ENCODE measurements around the gene DYRK4. TPM values are rescaled to one million over a fixed set of nuclear protein-coding genes. Genes with fewer than 3 reads are reported as not detected.
A peak's percentile ranks its signal among the peaks of the same experiment; 100 is the strongest.

The DYRK4 gene
- total and polyA plus RNA-seq, 5 donors from 2014 or later, result 11.4 to 43.1 (median 36.9) TPM

GRCh38 chr12:4604684-4605193 is 42.7 kb downstream of the DYRK4 start:
- H3K27me3 Mint-ChIP-seq, result peaks cover 8% of the 10 kb centered on the region
- ATAC-seq (ENCODE audit: low read depth in 2 of 2), result peak; percentile 96 to 98
- no peaks in the 10 kb centered on the region for H3K9me3 Mint-ChIP-seq
- peaks cover 7% of the 10 kb centered on the region for H3K4me1 ChIP-seq (ENCODE audit: control insufficient read depth, insufficient read depth, low read length, poor library complexity, severe bottlenecking)
- peak; percentile 63 to 90 (median 78) for DNase-seq
- H3K4me3 ChIP-seq (ENCODE audit: low read depth, low read length), result peak overlapping the region; percentile 95
- H3K36me3 ChIP-seq (ENCODE audit: control insufficient read depth, insufficient read depth, low read length), result no peaks in the 10 kb centered on the region
- H3K27ac ChIP-seq (ENCODE audit: insufficient read depth, low read length, poor library complexity, severe bottlenecking), result peak overlapping the region; percentile 39
- H3K27ac Mint-ChIP-seq, result peak overlapping the region; percentile 86 to 97 (median 91)
- H3K36me3 Mint-ChIP-seq, result peaks cover 4% of the 10 kb centered on the region
- no peaks in the 10 kb centered on the region for H3K9me3 ChIP-seq (ENCODE audit: control insufficient read depth in 2 of 2, low read length in 2 of 2)
- peak overlapping the region; percentile 92 to 98 (median 95) for H3K4me3 Mint-ChIP-seq
- H3K4me1 Mint-ChIP-seq, result peaks cover 19 to 38% (median 24%) of the 10 kb centered on the region in 4 donors
- no peaks in the 10 kb centered on the region for H3K27me3 ChIP-seq (ENCODE audit: control insufficient read depth, insufficient read depth, low read length)

GRCh38 chr12:4607056-4607455 is 45.0 kb downstream of the DYRK4 start:
- Mint-ChIP-seq H3K27me3 (peaks cover 4% of the 10 kb centered on the region), H3K9me3 (no peaks in the 10 kb centered on the region), H3K27ac (peak overlapping the region in 1 of 3 donors; percentile 15), H3K4me3 (peak overlapping the region in 3 of 4 donors; percentile 32 to 94 (median 56)), H3K4me1 (peaks cover 19 to 41% (median 24%) of the 10 kb centered on the region in 4 donors), H3K36me3 (peaks cover 4% of the 10 kb centered on the region)
- no peak overlapping the region for H3K27ac ChIP-seq (ENCODE audit: insufficient read depth, low read length, poor library complexity, severe bottlenecking)
- peaks cover 7% of the 10 kb centered on the region for H3K4me1 ChIP-seq (ENCODE audit: control insufficient read depth, insufficient read depth, low read length, poor library complexity, severe bottlenecking)
- H3K36me3 ChIP-seq (ENCODE audit: control insufficient read depth, insufficient read depth, low read length), result peaks cover 13% of the 10 kb centered on the region
- H3K9me3 ChIP-seq (ENCODE audit: control insufficient read depth in 2 of 2, low read length in 2 of 2), result no peaks in the 10 kb centered on the region
- no peaks in the 10 kb centered on the region for H3K27me3 ChIP-seq (ENCODE audit: control insufficient read depth, insufficient read depth, low read length)
- no peak overlapping the region for H3K4me3 ChIP-seq (ENCODE audit: low read depth, low read length)
- DNase-seq, result no peak
- no peak for ATAC-seq (ENCODE audit: low read depth in 2 of 2)

GRCh38 chr12:4609071-4609470 is 47.1 kb downstream of the DYRK4 start:
- Mint-ChIP-seq H3K4me1 (peaks cover 19 to 41% (median 24%) of the 10 kb centered on the region in 4 donors), H3K36me3 (peaks cover 19% of the 10 kb centered on the region), H3K4me3 (peak overlapping the region in 1 of 4 donors; percentile 31), H3K27ac (peak overlapping the region in 1 of 3 donors; percentile 34), H3K27me3 (no peaks in the 10 kb centered on the region), H3K9me3 (no peaks in the 10 kb centered on the region)
- no peaks in the 10 kb centered on the region for H3K27me3 ChIP-seq (ENCODE audit: control insufficient read depth, insufficient read depth, low read length)
- H3K36me3 ChIP-seq (ENCODE audit: control insufficient read depth, insufficient read depth, low read length), result peaks cover 30% of the 10 kb centered on the region
- H3K27ac ChIP-seq (ENCODE audit: insufficient read depth, low read length, poor library complexity, severe bottlenecking), result no peak overlapping the region
- ATAC-seq (ENCODE audit: low read depth in 2 of 2), result no peak
- no peak for DNase-seq
- no peaks in the 10 kb centered on the region for H3K9me3 ChIP-seq (ENCODE audit: control insufficient read depth in 2 of 2, low read length in 2 of 2)
- no peak overlapping the region for H3K4me3 ChIP-seq (ENCODE audit: low read depth, low read length)
- peaks cover 7% of the 10 kb centered on the region for H3K4me1 ChIP-seq (ENCODE audit: control insufficient read depth, insufficient read depth, low read length, poor library complexity, severe bottlenecking)

- no peaks in the 10 kb centered on the region for H3K27me3 Mint-ChIP-seq
Observed at GRCh38 chr12:4610481-4610880, 48.5 kb downstream of the DYRK4 start.

GRCh38 chr12:4615667-4616066 is 53.7 kb downstream of the DYRK4 start:
- ATAC-seq (ENCODE audit: low read depth in 2 of 2) (no peak), DNase-seq (no peak)
- Histone ChIP-seq H3K4me3 (ENCODE audit: low read depth, low read length) (no peak overlapping the region), H3K27me3 (ENCODE audit: control insufficient read depth, insufficient read depth, low read length) (no peaks in the 10 kb centered on the region), H3K4me1 (ENCODE audit: control insufficient read depth, insufficient read depth, low read length, poor library complexity, severe bottlenecking) (no peaks in the 10 kb centered on the region), H3K9me3 (ENCODE audit: control insufficient read depth in 2 of 2, low read length in 2 of 2) (no peaks in the 10 kb centered on the region), H3K36me3 (ENCODE audit: control insufficient read depth, insufficient read depth, low read length) (peaks cover 39% of the 10 kb centered on the region), H3K27ac (ENCODE audit: insufficient read depth, low read length, poor library complexity, severe bottlenecking) (no peak overlapping the region)
- no peaks in the 10 kb centered on the region for H3K9me3 Mint-ChIP-seq
- no peak overlapping the region for H3K4me3 Mint-ChIP-seq
- peaks cover 0 to 4% (median 1%) of the 10 kb centered on the region in 4 donors for H3K4me1 Mint-ChIP-seq
- H3K36me3 Mint-ChIP-seq, result peaks cover 29% of the 10 kb centered on the region
- H3K27ac Mint-ChIP-seq, result no peak overlapping the region
- no peaks in the 10 kb centered on the region for H3K27me3 Mint-ChIP-seq

More at GRCh38 chr12:4610481-4610880, 48.5 kb downstream of the DYRK4 start:
- DNase-seq, result no peak
- H3K36me3 ChIP-seq (ENCODE audit: control insufficient read depth, insufficient read depth, low read length), result peaks cover 41% of the 10 kb centered on the region
- Mint-ChIP-seq H3K4me3 (no peak overlapping the region), H3K36me3 (peaks cover 33% of the 10 kb centered on the region), H3K27ac (peak overlapping the region in 1 of 3 donors; percentile 29), H3K4me1 (peaks cover 14 to 29% (median 19%) of the 10 kb centered on the region in 4 donors), H3K9me3 (no peaks in the 10 kb centered on the region)
- H3K9me3 ChIP-seq (ENCODE audit: control insufficient read depth in 2 of 2, low read length in 2 of 2), result no peaks in the 10 kb centered on the region
- no peak overlapping the region for H3K4me3 ChIP-seq (ENCODE audit: low read depth, low read length)
- H3K27me3 ChIP-seq (ENCODE audit: control insufficient read depth, insufficient read depth, low read length), result no peaks in the 10 kb centered on the region
- no peak for ATAC-seq (ENCODE audit: low read depth in 2 of 2)
- peaks cover 4% of the 10 kb centered on the region for H3K4me1 ChIP-seq (ENCODE audit: control insufficient read depth, insufficient read depth, low read length, poor library complexity, severe bottlenecking)
- H3K27ac ChIP-seq (ENCODE audit: insufficient read depth, low read length, poor library complexity, severe bottlenecking), result no peak overlapping the region

GRCh38 chr12:4621511-4621910 is 59.5 kb downstream of the DYRK4 start:
- H3K9me3 Mint-ChIP-seq, result peaks cover 0 to 3% (median 0%) of the 10 kb centered on the region in 7 donors
- H3K27me3 ChIP-seq (ENCODE audit: control insufficient read depth, insufficient read depth, low read length), result peaks cover 2% of the 10 kb centered on the region
- no peak for ATAC-seq (ENCODE audit: low read depth in 2 of 2)
- H3K27ac ChIP-seq (ENCODE audit: insufficient read depth, low read length, poor library complexity, severe bottlenecking), result no peak overlapping the region
- H3K4me3 Mint-ChIP-seq, result no peak overlapping the region
- no peak overlapping the region for H3K27ac Mint-ChIP-seq
- no peaks in the 10 kb centered on the region for H3K36me3 Mint-ChIP-seq
- H3K4me3 ChIP-seq (ENCODE audit: low read depth, low read length), result no peak overlapping the region
- H3K27me3 Mint-ChIP-seq, result peaks cover 6% of the 10 kb centered on the region
- no peaks in the 10 kb centered on the region for H3K9me3 ChIP-seq (ENCODE audit: control insufficient read depth in 2 of 2, low read length in 2 of 2)
- H3K4me1 Mint-ChIP-seq, result no peaks in the 10 kb centered on the region
- H3K4me1 ChIP-seq (ENCODE audit: control insufficient read depth, insufficient read depth, low read length, poor library complexity, severe bottlenecking), result no peaks in the 10 kb centered on the region
- H3K36me3 ChIP-seq (ENCODE audit: control insufficient read depth, insufficient read depth, low read length), result no peaks in the 10 kb centered on the region
- DNase-seq, result no peak

DNA sequence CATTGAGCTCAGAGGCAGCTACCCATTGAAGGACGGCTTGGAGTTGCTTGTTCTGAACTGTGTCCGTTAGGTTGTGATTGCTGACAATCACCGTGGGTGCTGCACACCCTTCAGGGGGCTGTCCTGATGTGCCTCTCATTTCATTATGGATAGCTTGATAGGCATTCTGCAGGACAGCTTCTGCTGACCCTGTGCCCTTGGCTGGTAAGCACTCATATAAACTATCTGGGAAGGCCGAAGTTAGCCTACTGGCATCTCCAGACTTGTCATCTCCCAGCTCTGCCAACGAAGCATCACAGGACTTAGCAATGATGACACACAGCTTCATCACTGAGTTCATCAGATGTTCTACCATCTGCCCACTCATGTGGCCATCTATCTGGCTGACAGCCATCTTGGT is 64.5 kb downstream of the DYRK4 start:
- H3K9me3 Mint-ChIP-seq, result peaks cover 0 to 3% (median 0%) of the 10 kb centered on the region in 7 donors
- Histone ChIP-seq H3K4me3 (ENCODE audit: low read depth, low read length) (no peak overlapping the region), H3K4me1 (ENCODE audit: control insufficient read depth, insufficient read depth, low read length, poor library complexity, severe bottlenecking) (no peaks in the 10 kb centered on the region), H3K36me3 (ENCODE audit: control insufficient read depth, insufficient read depth, low read length) (no peaks in the 10 kb centered on the region), H3K27ac (ENCODE audit: insufficient read depth, low read length, poor library complexity, severe bottlenecking) (no peak overlapping the region), H3K27me3 (ENCODE audit: control insufficient read depth, insufficient read depth, low read length) (peaks cover 2% of the 10 kb centered on the region), H3K9me3 (ENCODE audit: control insufficient read depth in 2 of 2, low read length in 2 of 2) (no peaks in the 10 kb centered on the region)
- peak overlapping the region in 1 of 3 donors; percentile 32 for H3K27ac Mint-ChIP-seq
- H3K36me3 Mint-ChIP-seq, result peaks cover 6% of the 10 kb centered on the region
- H3K4me1 Mint-ChIP-seq, result no peaks in the 10 kb centered on the region
- H3K27me3 Mint-ChIP-seq, result peaks cover 6% of the 10 kb centered on the region
- no peak for DNase-seq
- no peak for ATAC-seq (ENCODE audit: low read depth in 2 of 2)
- H3K4me3 Mint-ChIP-seq, result no peak overlapping the region

DNA sequence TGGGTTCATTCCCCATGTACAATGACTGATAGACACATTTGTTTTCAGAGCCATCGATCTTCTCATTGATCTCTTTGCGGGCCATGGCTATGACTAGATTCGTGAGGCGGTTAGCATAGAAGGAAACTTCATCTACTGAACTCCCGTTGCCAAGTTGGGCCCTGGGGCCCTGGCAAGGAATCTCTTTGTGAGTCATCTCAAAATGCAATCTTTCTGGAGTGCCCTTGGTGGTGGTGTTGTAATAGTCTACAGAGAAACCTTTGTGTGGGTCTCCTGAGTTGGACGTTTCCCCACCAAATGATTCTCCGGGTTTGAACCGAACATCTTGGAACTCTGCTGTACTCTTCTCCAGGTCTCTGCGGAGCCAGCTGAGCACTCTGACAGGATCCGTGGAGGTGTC is 66.4 kb downstream of the DYRK4 start:
- Mint-ChIP-seq H3K27me3 (peaks cover 14% of the 10 kb centered on the region), H3K4me1 (no peaks in the 10 kb centered on the region), H3K9me3 (peaks cover 0 to 1% (median 0%) of the 10 kb centered on the region in 7 donors), H3K4me3 (no peak overlapping the region), H3K27ac (no peak overlapping the region), H3K36me3 (peaks cover 6% of the 10 kb centered on the region)
- ATAC-seq (ENCODE audit: low read depth in 2 of 2) (no peak), DNase-seq (no peak)
- H3K36me3 ChIP-seq (ENCODE audit: control insufficient read depth, insufficient read depth, low read length), result no peaks in the 10 kb centered on the region
- H3K27me3 ChIP-seq (ENCODE audit: control insufficient read depth, insufficient read depth, low read length), result no peaks in the 10 kb centered on the region
- H3K4me1 ChIP-seq (ENCODE audit: control insufficient read depth, insufficient read depth, low read length, poor library complexity, severe bottlenecking), result no peaks in the 10 kb centered on the region
- H3K27ac ChIP-seq (ENCODE audit: insufficient read depth, low read length, poor library complexity, severe bottlenecking), result no peak overlapping the region
- no peaks in the 10 kb centered on the region for H3K9me3 ChIP-seq (ENCODE audit: control insufficient read depth in 2 of 2, low read length in 2 of 2)
- H3K4me3 ChIP-seq (ENCODE audit: low read depth, low read length), result no peak overlapping the region
